Natural killer cell treated with Interleukin-12 subunit alpha and Interleukin-12 subunit beta and Interleukin-15 and Interleukin-18, amount 100 ng/mL, for 72 hours (primary cell): ENCODE measurements around the gene EVI2B. TPM values are rescaled to one million over a fixed set of nuclear protein-coding genes. Genes with fewer than 3 reads are reported as not detected.
"Not testable (repeated sequence)": the region's sequence is repeated elsewhere in the genome, so short reads cannot be mapped to it uniquely, and the experiment has no call there.

Source experiments
- ATAC-seq, 2 donors: fragments of 150-1000 bp; cut with Tn5 transposase in 1 of 2; sonication (Bioruptor Pico), chemical (Tn5 transposase) in 1 of 2; 2 replicates each; pipeline ENCODE4 v1.10.0; 2021
- DNase-seq: peaks from one replicate; pipeline ENCODE4 v3.0.0; 2022; ENCODE audit warnings: low spot score
- H3K27ac Mint-ChIP-seq, 2 donors: 1 replicate in 1 of 2; 2 replicates in 1 of 2; pipeline ENCODE4 v1.8.0; 2022; ENCODE audit warnings: mixed read lengths in 2 of 2, mild to moderate bottlenecking in 1 of 2, moderate library complexity in 1 of 2
- H3K27me3 Mint-ChIP-seq, 2 donors: 1 replicate in 1 of 2; 2 replicates in 1 of 2; pipeline ENCODE4 v1.8.0; 2022; ENCODE audit warnings: mixed read lengths in 2 of 2
- H3K36me3 Mint-ChIP-seq: one replicate; pipeline ENCODE4 v1.8.0; 2022; ENCODE audit warnings: mixed read lengths
- H3K4me1 Mint-ChIP-seq, 2 donors: 1 replicate in 1 of 2; 2 replicates in 1 of 2; pipeline ENCODE4 v1.8.0; 2022; ENCODE audit warnings: low read depth in 2 of 2, mixed read lengths in 2 of 2, mild to moderate bottlenecking in 1 of 2
- H3K4me3 Mint-ChIP-seq: one replicate; pipeline ENCODE4 v1.8.0; 2022; ENCODE audit warnings: mixed read lengths
- H3K9me3 Mint-ChIP-seq: 2 replicates; pipeline ENCODE4 v1.8.0; 2022; ENCODE audit warnings: mixed read lengths
- total RNA-seq, 2 donors: library from RNA; stranded (reverse); gene quantifications; one replicate each; pipeline ENCODE4 v1.2.3, GENCODE V29; 2022

EVI2B gene
- total RNA-seq, 2 donors from 2014 or later = 16.3 to 28.0 TPM

DNA sequence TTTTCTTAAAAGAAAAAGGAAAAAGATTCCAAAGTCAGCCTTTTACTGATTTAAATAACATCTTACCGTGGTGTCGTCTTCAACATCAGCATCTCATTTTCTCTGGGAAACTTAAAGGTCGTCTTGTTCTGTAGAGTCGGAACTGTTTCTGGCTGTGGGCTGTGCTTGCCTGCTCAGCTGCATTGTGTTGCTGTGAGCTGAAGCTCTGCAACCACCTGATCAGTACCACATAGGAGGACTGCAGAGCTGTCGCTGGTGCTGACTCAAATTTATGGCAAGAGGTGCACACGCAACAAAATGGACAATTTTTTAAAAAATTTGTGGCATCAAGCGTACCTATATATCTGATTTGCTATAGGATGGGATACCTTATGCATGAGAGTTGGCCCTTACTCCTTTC, 16.8 kb downstream of the EVI2B start, which contains the start of gene OMG:
Gene OMG, minus strand, starts transcription at position 150 of the 400 bp plus-strand sequence. CDS start 908 bp downstream, outside the sequence.
- ATAC-seq (no peak), DNase-seq (no peak)
- Mint-ChIP-seq H3K4me1 (peaks cover 0 to 13% of the 10 kb centered on the region in 2 donors), H3K9me3 (no peaks in the 10 kb centered on the region), H3K27ac (no peak within 1 kb of the TSS), H3K27me3 (no peaks in the 10 kb centered on the region), H3K4me3 (no peak within 1 kb of the TSS), H3K36me3 (no peaks in the 10 kb centered on the region)

DNA sequence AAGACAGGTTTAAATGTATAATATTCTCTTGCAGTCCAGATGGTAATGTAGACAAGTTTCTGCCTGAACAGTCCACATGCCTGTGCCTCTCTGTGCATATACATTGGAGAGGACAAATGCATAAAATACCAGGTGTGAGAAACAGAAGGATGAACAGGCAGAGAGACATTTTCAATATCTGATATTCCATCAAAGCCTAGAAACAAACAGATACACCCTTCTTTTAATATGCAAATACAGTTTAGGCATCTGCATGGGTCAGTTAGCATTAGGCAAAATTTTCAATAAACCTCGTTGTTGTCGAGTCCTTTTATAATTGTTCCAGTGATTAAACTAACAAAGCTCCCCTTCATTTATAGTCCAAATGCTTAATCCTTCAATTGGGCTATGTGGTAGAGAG, 17.7 kb downstream of the EVI2B start:
- no peak for DNase-seq
- no peaks in the 10 kb centered on the region for H3K36me3 Mint-ChIP-seq
- no peaks in the 10 kb centered on the region for H3K27me3 Mint-ChIP-seq
- H3K4me1 Mint-ChIP-seq = peaks cover 0 to 7% of the 10 kb centered on the region in 2 donors
- ATAC-seq = no peak
- no peak overlapping the region for H3K4me3 Mint-ChIP-seq
- H3K9me3 Mint-ChIP-seq = no peaks in the 10 kb centered on the region
- H3K27ac Mint-ChIP-seq = no peak overlapping the region

DNA sequence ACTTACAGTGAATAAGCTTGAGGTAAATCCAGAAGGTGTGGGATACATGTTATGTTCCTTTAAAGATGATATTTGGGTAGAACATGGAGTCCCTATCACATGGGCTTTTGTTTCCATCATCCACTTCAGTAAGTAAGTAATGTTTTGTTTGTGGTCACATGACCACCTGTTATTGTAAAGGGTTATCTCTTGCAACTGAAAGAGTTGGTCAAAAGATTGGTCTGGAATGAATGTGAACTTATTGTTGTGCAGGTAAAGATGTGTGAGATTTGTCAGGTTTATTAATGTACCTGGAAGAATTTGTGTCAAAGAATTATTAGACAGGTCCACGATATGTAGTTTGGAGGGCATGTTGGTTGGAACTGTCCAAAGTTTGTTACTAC, 18.4 kb downstream of the EVI2B start:
- H3K36me3 Mint-ChIP-seq = no peaks in the 10 kb centered on the region
- H3K4me1 Mint-ChIP-seq = peaks cover under 1 to 8% of the 10 kb centered on the region in 2 donors
- no peaks in the 10 kb centered on the region for H3K27me3 Mint-ChIP-seq
- H3K27ac Mint-ChIP-seq = no peak overlapping the region
- no peaks in the 10 kb centered on the region for H3K9me3 Mint-ChIP-seq
- H3K4me3 Mint-ChIP-seq = no peak overlapping the region
- DNase-seq = no peak
- ATAC-seq = no peak

DNA sequence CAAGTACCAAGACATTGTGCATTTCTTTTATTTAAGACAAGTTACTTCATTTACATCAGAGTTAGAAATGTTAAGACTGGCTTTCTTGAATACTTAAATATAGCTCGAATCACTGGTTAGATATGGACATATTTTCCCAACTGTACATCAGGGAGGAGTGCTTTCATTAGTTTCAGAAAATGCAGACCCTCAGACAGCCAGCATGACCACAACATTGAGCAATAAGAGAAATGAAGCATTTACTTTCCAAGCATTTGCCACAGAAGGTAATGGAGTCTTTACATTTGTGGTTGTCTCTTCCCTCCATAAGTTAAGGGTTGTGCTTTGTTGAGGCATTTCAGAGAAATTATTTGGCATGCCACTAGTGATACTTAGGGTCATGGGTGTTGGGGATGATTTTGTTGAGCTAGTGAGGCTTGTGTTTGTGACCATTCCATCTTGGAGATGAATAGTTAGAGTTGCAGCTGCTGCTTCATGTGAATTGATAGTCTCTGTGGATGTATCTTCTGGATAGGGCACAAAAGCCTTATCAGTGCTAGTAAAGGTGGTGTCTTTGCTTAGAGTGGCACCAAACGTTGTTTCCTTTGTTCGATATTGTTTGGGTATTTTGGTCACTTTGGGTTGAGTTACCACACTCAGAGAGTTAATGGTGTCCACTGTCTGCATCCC, 18.9 kb downstream of the EVI2B start:
- Mint-ChIP-seq H3K27me3 (no peaks in the 10 kb centered on the region), H3K9me3 (no peaks in the 10 kb centered on the region), H3K36me3 (no peaks in the 10 kb centered on the region), H3K27ac (no peak overlapping the region), H3K4me3 (no peak overlapping the region), H3K4me1 (peaks cover 6 to 12% of the 10 kb centered on the region in 2 donors)
- ATAC-seq (no peak), DNase-seq (no peak)

DNA sequence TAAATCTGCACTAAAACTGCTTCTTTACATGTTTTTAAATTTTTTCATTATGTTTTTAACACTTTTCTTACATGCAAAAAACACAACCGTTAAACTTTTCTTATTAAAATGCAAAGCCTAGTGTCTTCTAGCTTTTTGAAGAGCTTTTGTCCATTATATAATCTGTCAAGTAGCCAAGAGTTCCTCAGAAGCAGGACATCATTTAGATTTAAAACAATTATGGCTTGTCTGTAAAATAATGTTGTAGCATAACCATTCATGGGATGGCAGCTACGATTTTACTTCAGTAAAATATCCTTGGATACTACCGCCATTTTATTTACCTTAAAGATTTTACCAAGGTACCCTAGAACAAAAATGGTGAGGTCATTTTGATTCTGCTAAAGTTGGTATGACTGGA, 19.6 kb downstream of the EVI2B start:
- Mint-ChIP-seq H3K4me3 (no peak overlapping the region), H3K9me3 (no peaks in the 10 kb centered on the region), H3K4me1 (peaks cover 6 to 12% of the 10 kb centered on the region in 2 donors), H3K36me3 (no peaks in the 10 kb centered on the region), H3K27me3 (no peaks in the 10 kb centered on the region), H3K27ac (no peak overlapping the region)
- DNase-seq (no peak), ATAC-seq (no peak)

DNA sequence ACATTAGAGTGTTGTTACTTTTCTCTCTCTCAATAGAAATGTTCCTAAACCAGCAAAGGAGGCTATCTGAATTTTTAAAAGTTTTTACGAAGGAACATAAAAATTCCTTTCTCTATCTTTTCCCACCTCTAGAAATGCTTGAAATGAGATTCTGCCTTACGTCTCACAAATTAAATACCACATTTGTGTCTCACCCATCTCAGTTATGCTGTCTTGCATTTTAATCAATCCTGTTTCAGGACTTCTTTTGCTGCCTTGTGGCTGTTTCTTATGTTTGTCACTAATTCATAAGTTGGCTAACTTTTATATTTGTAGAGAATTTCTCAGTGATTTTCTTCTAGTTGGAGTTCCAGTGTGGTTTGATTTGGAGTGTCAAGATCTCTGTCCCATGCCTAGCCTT, 20.3 kb downstream of the EVI2B start:
- ATAC-seq (no peak), DNase-seq (no peak)
- Mint-ChIP-seq H3K4me1 (peaks cover 6 to 12% of the 10 kb centered on the region in 2 donors), H3K9me3 (no peaks in the 10 kb centered on the region), H3K4me3 (no peak overlapping the region), H3K27ac (no peak overlapping the region), H3K27me3 (no peaks in the 10 kb centered on the region), H3K36me3 (no peaks in the 10 kb centered on the region)

DNA sequence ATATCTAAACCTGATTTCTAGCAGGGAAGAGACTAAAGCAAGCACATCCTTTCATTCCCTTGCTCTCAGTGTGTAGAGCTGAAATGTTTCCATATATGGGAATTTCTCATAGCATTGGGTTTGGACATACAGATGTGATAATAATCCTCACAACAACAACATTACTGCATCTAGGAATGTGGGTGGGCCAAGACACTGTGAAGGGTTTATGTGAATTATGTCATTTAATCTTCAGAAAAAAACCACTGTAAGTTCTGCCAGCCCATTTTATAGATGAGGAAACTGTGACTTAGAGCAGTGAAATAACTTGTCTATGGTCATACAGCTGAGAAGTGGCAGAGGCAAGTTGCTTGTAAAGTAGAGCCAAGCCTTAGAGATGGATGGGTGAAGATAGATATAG, 22.0 kb downstream of the EVI2B start:
- Mint-ChIP-seq H3K4me3 (no peak overlapping the region), H3K9me3 (no peaks in the 10 kb centered on the region), H3K4me1 (peaks cover 6 to 15% of the 10 kb centered on the region in 2 donors), H3K27me3 (no peaks in the 10 kb centered on the region), H3K36me3 (no peaks in the 10 kb centered on the region), H3K27ac (no peak overlapping the region)
- DNase-seq (no peak), ATAC-seq (no peak)

DNA sequence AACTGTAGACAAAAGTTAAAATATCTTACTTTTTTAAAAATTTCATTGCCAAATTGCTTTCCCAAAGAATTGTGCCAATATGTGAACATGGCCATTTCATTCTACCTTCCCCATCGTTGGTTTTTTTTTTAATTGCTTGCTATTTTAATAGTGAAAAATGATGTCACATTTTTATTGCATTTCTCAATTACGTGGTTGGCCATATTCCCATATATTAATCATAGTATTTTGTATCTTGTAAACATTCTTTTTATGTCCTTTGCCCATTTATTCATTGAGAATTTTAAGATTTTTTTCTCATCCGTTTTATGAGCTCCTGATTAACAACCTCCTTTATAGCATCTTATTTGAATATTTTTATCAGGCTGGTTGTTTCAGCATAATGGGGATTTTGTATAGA, 24.1 kb downstream of the EVI2B start:
- Mint-ChIP-seq H3K27ac (no peak overlapping the region), H3K36me3 (no peaks in the 10 kb centered on the region), H3K9me3 (no peaks in the 10 kb centered on the region), H3K4me3 (no peak overlapping the region), H3K4me1 (peaks cover 6 to 9% of the 10 kb centered on the region in 2 donors), H3K27me3 (no peaks in the 10 kb centered on the region)
- DNase-seq (no peak), ATAC-seq (no peak)

DNA sequence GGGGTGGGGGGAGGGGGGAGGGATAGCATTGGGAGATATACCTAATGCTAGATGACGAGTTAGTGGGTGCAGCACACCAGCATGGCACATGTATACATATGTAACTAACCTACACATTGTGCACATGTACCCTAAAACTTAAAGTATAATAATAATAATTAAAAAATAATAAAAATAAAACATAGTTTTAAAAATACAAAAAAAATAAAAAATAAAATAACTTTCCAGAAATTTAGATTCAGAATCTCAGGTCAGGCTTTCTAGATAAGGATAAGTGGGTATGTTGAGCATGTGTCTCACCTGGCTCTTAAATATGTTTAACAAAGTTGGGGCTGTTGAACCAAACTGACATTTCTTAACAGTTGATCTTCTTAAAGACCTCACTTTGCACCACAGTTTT, 25.9 kb downstream of the EVI2B start:
- not testable (repeated sequence) for H3K36me3 Mint-ChIP-seq, DNase-seq, H3K27me3 Mint-ChIP-seq, H3K9me3 Mint-ChIP-seq, H3K4me1 Mint-ChIP-seq, H3K27ac Mint-ChIP-seq, ATAC-seq, H3K4me3 Mint-ChIP-seq

DNA sequence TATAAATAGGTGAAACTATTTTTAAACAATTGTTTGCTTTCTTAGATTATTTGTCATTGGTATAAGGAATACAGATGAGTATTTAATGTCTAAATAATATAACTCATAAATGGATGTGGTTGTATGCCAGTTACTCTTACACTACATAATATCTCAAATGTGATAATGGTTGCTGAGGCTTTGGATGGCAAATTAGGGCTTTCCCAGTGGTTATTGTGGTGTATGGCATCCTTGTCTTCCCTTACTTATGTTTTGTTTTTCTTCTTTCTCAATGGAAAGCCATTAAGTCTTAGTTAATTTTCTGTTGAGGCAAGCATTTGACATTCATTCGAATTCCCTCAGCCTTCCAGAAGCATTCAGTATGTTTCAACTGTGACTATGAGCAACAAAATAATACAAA, 27.3 kb downstream of the EVI2B start:
- Mint-ChIP-seq H3K36me3 (no peaks in the 10 kb centered on the region), H3K27ac (no peak overlapping the region), H3K9me3 (no peaks in the 10 kb centered on the region), H3K4me3 (no peak overlapping the region), H3K4me1 (peaks cover 6 to 8% of the 10 kb centered on the region in 2 donors), H3K27me3 (no peaks in the 10 kb centered on the region)
- ATAC-seq (no peak), DNase-seq (no peak)

DNA sequence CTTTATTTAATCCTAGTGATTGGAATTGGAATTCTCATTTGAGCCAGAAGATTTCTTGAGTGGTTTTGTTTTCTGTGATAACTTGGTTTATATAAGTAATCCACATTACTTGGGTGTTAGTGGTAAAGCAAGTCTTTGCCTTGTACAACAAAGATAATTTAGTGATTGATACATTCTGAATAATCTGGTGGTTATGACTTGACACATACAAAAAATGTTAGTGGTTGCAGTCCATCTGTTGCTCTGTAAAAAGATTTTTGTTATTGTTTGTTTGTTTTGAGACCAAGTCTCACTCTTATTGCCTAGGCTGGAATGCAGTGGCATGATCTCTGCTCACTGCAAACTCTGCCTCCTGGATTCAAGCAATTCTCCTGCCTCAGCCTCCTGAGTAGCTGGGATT, 30.0 kb downstream of the EVI2B start:
- Mint-ChIP-seq H3K4me3 (no peak overlapping the region), H3K4me1 (peaks cover 0 to 3% of the 10 kb centered on the region in 2 donors), H3K36me3 (no peaks in the 10 kb centered on the region), H3K9me3 (no peaks in the 10 kb centered on the region), H3K27ac (no peak overlapping the region), H3K27me3 (no peaks in the 10 kb centered on the region)
- DNase-seq = no peak
- no peak for ATAC-seq

DNA sequence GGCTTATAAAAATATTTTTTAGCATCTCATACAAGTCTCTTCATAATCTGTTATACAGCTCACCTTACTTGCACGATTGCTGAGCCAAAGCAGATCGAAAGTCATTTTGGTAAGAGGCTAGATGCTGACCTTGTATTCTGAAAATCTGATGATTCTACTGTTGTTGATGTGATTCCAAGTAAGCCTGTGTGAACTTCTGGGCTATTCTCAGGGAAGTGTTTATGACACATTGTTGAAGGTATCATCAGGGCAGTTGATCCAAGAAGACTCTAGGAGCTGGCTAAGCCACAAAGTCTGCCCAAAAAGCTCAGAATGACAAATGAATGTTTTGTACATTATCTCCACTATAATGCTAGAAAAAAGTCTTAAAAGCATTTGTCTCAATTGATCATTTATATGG, 32.8 kb downstream of the EVI2B start:
- no peak for ATAC-seq
- H3K4me1 Mint-ChIP-seq = no peaks in the 10 kb centered on the region
- no peak overlapping the region for H3K27ac Mint-ChIP-seq
- H3K36me3 Mint-ChIP-seq = no peaks in the 10 kb centered on the region
- no peaks in the 10 kb centered on the region for H3K9me3 Mint-ChIP-seq
- no peak for DNase-seq
- H3K27me3 Mint-ChIP-seq = no peaks in the 10 kb centered on the region
- H3K4me3 Mint-ChIP-seq = no peak overlapping the region

DNA sequence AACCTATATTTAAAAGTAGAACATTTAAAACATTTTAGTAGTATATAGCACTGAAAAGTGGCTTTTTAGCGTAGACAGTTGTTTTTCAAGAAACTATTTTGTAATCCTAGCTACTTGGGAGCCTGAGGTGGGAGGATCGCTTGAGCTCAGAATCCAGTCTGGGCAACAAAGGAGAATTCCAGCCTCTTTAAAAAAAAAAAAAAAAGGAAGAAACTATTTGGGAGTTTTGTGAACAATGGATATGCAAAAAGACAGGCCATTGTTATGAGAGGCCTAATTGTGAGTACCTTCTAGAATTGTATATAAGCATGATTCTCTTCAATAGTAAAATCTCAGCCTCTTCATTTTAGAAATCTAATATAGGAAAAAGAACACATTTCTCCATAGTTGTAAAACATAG, 34.5 kb downstream of the EVI2B start:
- Mint-ChIP-seq H3K4me1 (peaks cover 6 to 9% of the 10 kb centered on the region in 2 donors), H3K9me3 (no peaks in the 10 kb centered on the region), H3K27ac (peak overlapping the region in 1 of 2 donors; percentile 36), H3K27me3 (no peaks in the 10 kb centered on the region), H3K4me3 (no peak overlapping the region), H3K36me3 (no peaks in the 10 kb centered on the region)
- DNase-seq (no peak), ATAC-seq (no peak)

DNA sequence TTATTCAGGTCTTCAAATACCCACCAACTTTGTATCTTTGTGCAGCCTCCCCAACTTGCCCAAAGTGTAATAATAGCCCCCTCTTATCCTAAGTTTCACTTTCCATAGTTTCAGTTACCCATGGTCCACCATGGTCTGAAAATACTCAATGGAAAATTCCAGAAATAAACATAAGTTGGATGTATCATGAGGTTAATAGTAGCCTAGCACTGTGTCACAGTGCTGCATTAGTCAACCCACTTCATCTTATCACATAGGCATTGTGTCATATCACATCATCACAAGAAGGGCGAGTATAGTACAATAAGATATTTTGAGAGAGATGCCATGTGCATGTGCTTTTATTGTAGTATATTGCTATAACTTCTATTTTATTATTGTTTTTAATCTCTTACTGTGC, 38.7 kb downstream of the EVI2B start:
- ATAC-seq = peak in 1 of 2 donors; percentile 48

DNA sequence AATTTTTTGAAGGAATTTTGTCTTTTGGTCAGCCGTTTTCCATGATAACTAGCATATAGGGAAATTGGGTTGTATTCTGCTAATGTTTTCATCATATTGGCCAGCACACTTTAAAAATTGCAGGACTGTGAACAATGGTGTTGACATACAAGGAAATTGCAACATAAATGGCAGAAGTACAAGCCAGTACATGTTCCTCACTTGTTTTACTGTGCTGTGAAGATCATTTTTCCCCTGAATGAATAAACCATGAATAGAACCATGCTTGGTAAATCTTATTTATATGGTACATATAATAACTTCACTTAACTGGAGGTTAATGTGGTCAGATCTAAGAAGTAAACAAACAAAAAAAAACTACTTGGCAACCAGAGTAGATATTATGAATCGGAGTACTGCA, 39.6 kb downstream of the EVI2B start:
- peaks cover 11 to 12% of the 10 kb centered on the region in 2 donors for H3K4me1 Mint-ChIP-seq
- DNase-seq (no peak), ATAC-seq (peak in 1 of 2 donors; percentile 73)
- no peaks in the 10 kb centered on the region for H3K9me3 Mint-ChIP-seq
- H3K36me3 Mint-ChIP-seq = no peaks in the 10 kb centered on the region
- no peaks in the 10 kb centered on the region for H3K27me3 Mint-ChIP-seq
- H3K27ac Mint-ChIP-seq = peak overlapping the region; percentile 69 to 76
- H3K4me3 Mint-ChIP-seq = peak overlapping the region; percentile 26

More for the DNA sequence above, 38.7 kb downstream of the EVI2B start:
- Mint-ChIP-seq H3K9me3 (no peaks in the 10 kb centered on the region), H3K27ac (peak overlapping the region; percentile 69 to 76), H3K4me3 (peak overlapping the region; percentile 26), H3K36me3 (no peaks in the 10 kb centered on the region), H3K27me3 (no peaks in the 10 kb centered on the region), H3K4me1 (peaks cover 11 to 12% of the 10 kb centered on the region in 2 donors)
- no peak for DNase-seq
